HUDEP-2 (cell line): ENCODE data around the gene CEP120.
"Not testable (repeated sequence)": the region's sequence is repeated elsewhere in the genome, so short reads cannot be mapped to it uniquely, and the experiment has no call there.

Experiments
- DNase-seq, 76 experiments: peaks; one replicate each; lab custom pipeline; 2025; ENCODE audit not compliant: unreplicated experiment in 76 of 76; lab: John Stamatoyannopoulos, UW

CEP120 gene

GRCh38 chr5:123391009-123391408 lies 32.2 kb downstream of the CEP120 start:
- no peak for DNase-seq

DNA sequence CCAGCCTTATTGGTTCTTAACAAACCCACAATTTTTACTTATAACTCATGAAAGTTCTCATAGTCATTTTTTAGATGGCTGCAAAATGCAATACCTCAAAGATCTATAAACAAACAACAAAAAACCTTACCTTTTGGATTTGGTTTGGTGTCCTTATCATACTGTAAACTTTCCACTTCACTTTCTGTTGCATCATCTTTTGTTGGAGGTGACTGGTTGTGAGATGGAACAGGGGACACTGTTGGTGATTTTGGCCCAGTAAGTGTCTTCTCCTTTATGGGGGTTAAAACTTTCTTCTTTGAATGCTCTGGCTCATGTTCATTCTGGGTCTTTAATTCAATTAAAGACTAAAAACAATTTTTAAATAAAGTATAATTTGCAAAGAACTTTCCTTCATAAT lies 33.4 kb downstream of the CEP120 start:
- no peak for DNase-seq

GRCh38 chr5:123387313-123387712 lies 35.9 kb downstream of the CEP120 start:
- no peak for DNase-seq

DNA sequence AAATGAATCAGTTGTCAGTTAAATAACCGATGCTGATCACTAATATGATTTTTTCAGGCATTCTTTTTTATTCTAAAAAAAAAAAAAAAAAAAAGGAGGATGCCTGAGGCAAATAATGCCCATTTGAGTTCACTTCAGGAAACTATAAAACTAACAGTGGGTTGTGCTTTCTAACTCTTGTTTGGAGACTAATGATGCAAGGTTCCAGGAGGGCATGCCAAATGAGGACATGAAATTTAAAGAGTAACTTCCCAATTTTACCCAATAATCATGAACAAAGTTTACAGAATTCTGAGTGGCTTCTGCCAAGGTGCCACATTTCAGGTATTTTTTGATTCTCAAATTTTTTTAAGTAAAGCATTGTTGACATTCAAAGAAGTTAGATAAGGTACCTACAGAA lies 41.0 kb downstream of the CEP120 start:
- DNase-seq: no peak

GRCh38 chr5:123371575-123372179 lies 51.5 kb downstream of the CEP120 start:
- DNase-seq: peak in 14 of 76 experiments; percentile 0 to 23 (median 2)

DNA sequence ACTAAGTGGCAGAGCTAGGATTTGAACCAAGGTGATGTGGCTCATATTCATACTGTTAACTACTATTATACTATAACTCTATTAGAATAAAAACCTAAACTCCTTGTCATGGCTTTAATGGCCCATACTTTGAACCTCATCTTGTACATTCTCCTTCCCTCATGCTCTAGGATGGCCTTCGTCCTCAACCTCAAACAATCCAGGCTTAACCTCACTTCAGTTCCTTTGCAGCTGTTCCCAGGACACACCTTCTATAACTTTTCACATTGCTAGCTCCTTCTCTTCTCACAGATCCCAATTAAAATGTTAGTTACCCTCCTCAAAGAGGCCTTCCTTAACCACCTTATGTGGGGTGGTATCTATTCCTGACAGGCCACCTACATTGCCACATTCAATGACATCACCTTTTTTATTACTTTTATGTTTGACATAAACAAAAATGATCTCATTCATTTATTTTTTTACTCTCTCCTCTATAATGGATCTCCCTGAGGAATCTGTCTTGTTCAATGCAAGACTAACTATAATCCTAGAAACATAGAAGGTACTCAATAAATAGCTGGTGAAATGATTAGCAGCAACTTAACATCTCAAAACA lies 53.7 kb downstream of the CEP120 start:
- DNase-seq: no peak

DNA sequence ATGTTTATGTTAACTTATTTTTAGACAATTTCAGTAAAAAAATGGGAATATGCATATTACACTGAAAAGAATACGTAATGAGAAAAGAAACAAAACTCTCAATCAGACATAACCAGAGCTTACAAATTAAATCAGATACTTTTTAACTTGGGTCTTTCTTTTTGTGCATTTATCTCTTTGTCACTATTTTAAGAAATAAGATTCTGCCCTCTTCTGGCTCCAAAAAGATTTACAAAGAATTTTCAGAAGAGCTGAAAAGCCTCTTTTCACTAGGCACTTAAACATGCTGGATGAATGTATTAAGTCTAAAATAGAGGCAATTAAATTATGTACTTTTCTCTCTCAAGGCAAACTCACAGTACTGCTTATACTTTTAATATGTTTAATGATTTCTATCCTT lies 55.5 kb downstream of the CEP120 start:
- DNase-seq: no peak

- no peak for DNase-seq
Measured at GRCh38 chr5:123365156-123365555, 58.0 kb downstream of the CEP120 start.

- DNase-seq: no peak
Measured at GRCh38 chr5:123364441-123365155, 58.6 kb downstream of the CEP120 start.

DNA sequence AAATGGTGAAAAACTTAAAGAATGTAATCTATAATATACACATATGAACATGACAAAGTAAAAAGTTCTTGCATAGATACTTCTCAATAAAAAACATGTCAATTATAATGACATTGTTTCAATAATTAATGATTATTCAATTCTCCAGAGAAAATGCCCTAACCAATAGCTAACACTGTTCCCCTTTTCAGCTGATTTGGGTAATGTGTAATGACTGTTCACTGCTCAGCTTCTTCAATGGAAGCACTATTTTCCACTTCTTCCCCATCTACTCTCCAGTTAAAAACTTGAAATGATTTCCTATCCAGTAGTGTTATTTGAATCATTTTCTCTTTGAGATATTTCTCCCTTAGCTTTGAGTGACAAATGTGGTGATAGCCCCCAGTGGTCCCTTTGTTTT lies 62.3 kb downstream of the CEP120 start:
- DNase-seq: no peak

DNA sequence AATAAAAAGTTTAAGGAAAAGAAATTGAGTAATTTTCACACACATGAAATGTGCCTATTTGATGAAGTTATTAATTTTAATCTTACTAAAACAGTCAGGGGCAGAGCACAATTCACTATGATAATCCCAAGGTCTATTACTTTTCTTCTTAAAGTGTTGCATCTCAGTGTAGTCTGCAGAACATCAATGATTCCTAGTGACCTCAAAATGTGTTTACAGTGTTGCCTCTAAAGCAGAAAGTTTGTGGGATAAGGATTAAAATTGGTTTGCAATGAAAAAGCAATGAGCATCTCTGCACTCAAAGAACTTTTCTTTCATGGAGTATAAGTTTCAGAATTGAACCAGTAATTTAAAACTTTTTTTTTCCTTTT lies 63.0 kb downstream of the CEP120 start:
- DNase-seq: no peak

- no peak for DNase-seq
Measured at GRCh38 chr5:123359454-123360200, 63.6 kb downstream of the CEP120 start.

DNA sequence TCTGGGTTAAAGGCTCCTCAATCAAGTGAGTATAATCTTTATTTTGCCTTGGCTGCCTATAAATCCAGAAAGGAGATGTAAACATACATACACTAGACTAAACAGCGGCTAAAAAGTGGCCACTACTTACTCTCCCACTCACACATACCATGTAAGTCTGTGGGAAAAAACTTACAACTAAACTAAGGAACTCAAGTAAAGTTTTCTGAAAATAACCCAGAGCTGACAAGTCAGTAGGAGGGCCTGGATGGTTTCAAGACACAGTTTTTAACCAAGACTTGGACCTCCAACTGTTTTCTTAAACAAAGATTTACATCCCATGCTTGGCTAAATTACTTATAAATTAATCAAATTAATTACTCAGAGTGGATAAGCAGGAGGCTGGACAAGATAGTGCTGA lies 64.5 kb downstream of the CEP120 start:
- DNase-seq: no peak

GRCh38 chr5:123358304-123358703 lies 64.9 kb downstream of the CEP120 start:
- DNase-seq: no peak

GRCh38 chr5:123351820-123352219 lies 71.4 kb downstream of the CEP120 start:
- no peak for DNase-seq

- no peak for DNase-seq
Measured at GRCh38 chr5:123351240-123351639, 72.0 kb downstream of the CEP120 start.

DNA sequence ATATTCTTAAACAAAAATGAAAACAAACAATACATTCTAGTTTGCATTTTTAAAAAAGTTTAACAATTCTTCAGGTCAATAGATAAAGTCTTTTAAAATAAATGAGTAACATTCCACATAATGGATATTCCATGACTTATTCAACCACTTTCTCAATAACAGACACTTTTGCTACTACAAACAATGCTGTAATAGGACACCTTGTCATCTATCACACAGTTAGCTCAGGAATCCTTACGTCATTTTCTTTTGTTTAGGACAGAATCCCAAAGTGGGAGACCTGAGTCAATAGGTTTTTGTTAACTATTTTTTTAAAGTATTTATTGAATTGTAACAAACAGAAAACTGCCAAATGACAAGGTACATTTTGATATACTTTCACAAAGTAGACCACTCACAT lies 72.5 kb downstream of the CEP120 start:
- no peak for DNase-seq

GRCh38 chr5:123344816-123345426 lies 78.3 kb downstream of the CEP120 start:
- peak in 3 of 76 experiments; percentile 7 to 15 (median 14) for DNase-seq

DNA sequence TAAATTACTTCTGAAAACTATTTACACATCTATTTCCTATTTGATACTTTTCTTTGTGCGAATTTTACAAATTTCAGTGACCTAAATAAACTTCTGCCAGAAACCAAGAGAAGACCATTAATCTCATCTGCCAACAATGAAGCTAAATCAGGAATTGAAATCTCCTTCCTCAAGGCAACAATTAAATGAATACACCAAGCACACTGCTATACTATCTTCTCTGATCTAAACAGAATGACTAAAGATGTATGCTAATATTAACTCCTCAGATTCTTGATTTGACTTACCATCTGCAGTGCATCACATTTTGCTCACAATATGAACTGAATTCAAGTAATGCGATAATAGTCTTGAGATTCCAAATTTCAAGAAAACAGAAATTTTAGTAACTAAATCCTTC lies 82.3 kb downstream of the CEP120 start:
- no peak for DNase-seq

DNA sequence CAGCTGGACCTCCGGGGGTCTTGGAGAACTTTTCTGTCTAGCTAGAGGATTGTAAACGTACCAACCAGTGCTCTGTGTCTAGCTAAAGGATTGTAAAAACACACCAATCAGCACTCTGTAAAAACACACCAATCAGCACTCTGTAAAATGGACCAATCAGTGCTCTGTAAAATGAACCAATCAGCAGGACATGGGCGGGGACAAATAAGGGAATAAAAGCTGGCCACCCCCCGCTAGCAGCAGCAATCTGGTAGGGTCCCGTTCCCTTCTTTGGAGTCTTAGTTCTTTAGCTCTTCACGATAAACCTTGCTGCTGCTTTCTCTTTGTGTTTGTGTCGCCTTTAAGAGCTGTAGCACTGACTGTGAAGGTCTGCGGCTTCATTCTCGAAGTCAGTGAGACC lies 114.8 kb downstream of the CEP120 start:
- not testable (repeated sequence) for DNase-seq

DNA sequence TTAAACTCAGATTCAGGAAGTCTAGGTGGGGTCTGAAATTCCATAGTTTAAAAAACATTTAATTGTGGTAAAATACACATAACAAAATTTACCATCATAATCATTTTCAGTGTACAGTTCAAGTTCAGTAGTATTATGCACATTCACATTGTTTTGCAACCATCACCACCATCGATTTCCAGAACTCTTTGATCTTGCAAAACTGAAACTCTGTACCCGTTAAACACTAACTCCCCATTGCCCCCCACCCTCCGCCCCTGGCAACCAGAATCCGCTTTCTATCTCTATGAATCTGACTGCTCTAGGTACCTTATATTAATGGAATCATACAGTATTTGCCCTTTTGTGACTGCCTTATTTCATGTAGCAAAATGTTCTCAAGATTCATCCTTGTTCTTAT lies 117.5 kb downstream of the CEP120 start:
- DNase-seq: no peak
